Stimulated activated naive CD8-positive, alpha-beta T cell treated with anti-CD3 and anti-CD28 coated beads, Interleukin-15, Interleukin-2, amounts not matched to agents 100 ng/mL and 50 ng/mL, for 24 hours (primary cell): ENCODE measurements around the gene SOCS6.
"Not testable (repeated sequence)": the region's sequence is repeated elsewhere in the genome, so short reads cannot be mapped to it uniquely, and the experiment has no call there.

Experiments
- H3K27ac Mint-ChIP-seq: one replicate; pipeline ENCODE4 v1.8.0; 2021; ENCODE audit warnings: mild to moderate bottlenecking, mixed read lengths
- H3K27me3 Mint-ChIP-seq: one replicate; pipeline ENCODE4 v1.8.0; 2021; ENCODE audit warnings: mixed read lengths
- H3K36me3 Mint-ChIP-seq: one replicate; pipeline ENCODE4 v1.8.0; 2021; ENCODE audit warnings: low read depth, mixed read lengths
- H3K4me1 Mint-ChIP-seq: one replicate; pipeline ENCODE4 v1.8.0; 2021; ENCODE audit warnings: low read depth, mixed read lengths
- H3K4me3 Mint-ChIP-seq: one replicate; pipeline ENCODE4 v1.8.0; 2021; ENCODE audit warnings: mild to moderate bottlenecking, mixed read lengths
- H3K9me3 Mint-ChIP-seq: one replicate; pipeline ENCODE4 v1.8.0; 2021; ENCODE audit warnings: mixed read lengths

The SOCS6 gene

DNA sequence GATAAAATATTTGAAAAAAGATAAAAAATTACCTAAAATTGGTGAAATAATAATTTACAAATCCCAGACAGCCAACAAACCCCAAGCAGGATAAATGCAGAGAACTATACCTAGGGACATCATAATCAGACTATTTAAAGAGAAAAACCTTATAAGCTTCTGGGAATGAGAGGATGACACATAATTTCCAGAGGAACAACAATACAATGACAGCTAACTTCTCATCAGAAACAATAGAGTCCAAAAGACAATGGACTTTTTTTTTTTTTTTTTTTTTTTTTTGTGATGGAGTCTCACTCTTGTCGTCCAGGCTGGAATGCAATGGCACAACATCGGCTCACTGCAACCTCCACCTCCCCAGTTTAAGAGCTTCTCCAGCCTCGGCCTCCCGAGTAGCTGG lies 65.2 kb downstream of the SOCS6 start:
- no peaks in the 10 kb centered on the region for H3K4me1 Mint-ChIP-seq
- peaks cover 9% of the 10 kb centered on the region for H3K9me3 Mint-ChIP-seq
- no peak overlapping the region for H3K4me3 Mint-ChIP-seq
- H3K27me3 Mint-ChIP-seq: no peaks in the 10 kb centered on the region
- no peak overlapping the region for H3K27ac Mint-ChIP-seq
- H3K36me3 Mint-ChIP-seq: no peaks in the 10 kb centered on the region

DNA sequence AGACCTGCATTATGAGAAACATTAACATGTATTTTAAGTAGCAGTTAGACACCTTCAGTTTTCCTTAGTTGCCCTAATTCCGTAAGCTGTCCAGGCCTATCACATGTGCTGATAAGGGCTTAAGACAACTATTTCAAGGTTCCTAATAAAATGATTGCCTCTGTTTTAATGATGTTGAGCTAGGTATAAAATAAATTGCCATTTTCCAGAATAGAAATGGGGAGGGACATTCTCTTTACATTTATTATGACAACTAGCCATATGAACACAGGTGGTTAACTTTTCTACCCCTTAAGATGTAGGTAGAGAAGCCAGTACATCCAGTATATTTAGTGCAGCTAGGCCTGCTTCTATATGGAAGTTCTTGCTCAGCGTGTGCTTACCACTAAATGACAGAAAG lies 65.9 kb downstream of the SOCS6 start:
- Mint-ChIP-seq H3K36me3 (no peaks in the 10 kb centered on the region), H3K27ac (no peak overlapping the region), H3K4me1 (no peaks in the 10 kb centered on the region), H3K4me3 (no peak overlapping the region), H3K9me3 (peaks cover 10% of the 10 kb centered on the region), H3K27me3 (no peaks in the 10 kb centered on the region)

DNA sequence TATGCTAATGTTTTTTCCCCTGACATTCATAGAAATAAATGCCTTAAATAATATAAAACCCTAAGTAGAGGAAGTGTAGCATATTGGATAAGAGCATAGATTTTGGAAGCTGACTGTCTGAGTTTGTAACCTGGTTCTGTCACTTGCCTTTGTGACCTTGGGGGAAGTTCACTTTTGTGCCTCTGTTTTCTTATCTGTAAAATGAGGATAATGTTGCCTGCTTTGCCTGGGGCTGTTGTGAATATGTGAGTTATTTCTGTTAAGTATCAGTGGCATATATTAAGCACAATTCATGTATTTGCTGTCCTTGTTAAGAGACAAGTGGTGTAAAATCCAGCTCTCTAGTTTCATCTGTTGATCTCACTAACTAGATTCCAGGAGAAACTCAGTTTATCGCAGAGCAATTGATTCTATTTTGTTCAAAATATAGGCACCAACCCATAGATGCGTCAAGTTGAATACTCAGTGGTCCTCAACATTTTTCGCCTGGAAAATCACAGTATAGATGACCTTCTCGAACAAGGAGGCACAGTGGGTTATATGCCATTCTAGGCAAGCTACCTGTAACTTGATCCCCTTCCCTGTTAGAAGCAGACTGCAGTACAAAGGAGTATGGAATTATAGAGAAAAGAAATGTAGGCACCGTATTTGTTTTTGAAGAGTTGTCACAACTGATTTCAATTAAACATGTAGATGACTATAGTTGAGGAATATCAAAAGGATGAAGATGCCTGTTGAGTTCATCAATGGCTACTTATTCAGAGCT lies 67.0 kb downstream of the SOCS6 start:
- Mint-ChIP-seq H3K4me3 (no peak overlapping the region), H3K36me3 (no peaks in the 10 kb centered on the region), H3K9me3 (peaks cover 10% of the 10 kb centered on the region), H3K4me1 (no peaks in the 10 kb centered on the region), H3K27ac (no peak overlapping the region), H3K27me3 (no peaks in the 10 kb centered on the region)

DNA sequence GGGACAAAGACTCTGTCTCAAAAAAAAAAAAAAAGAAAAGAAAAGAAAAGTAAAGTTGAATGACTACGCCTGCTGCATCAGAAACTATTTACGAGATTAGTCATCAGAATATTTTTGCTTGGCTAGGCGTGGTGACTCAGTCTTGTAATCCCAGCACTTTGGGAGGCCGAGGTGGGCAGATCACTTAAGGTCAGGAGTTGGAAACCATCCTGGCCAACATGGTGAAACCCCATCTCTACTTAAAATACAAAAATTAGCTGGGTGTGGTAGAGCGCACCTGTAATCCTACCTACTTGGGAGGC lies 69.2 kb downstream of the SOCS6 start:
- H3K4me3 Mint-ChIP-seq: not testable (repeated sequence)

DNA sequence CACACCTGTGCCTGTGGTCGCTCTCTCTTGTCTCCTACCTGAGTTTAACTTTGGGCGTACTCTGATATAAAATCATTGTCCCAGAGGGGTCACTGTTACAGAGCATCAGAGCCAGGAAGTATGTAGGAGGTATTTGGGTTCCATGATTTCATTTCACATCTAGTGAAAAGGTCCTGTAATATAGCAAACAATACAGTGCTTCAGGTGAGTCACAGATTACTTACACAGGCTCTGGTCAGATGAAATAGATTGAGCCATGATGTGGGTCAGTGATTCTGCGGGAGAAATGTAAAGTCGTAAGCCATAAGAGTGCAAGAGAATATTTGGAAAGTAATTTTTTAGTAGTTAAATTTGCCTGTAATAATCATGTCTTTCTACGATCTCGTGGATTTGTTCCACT lies 70.2 kb downstream of the SOCS6 start:
- no peaks in the 10 kb centered on the region for H3K27me3 Mint-ChIP-seq
- peaks cover 4% of the 10 kb centered on the region for H3K9me3 Mint-ChIP-seq
- H3K36me3 Mint-ChIP-seq: no peaks in the 10 kb centered on the region
- no peaks in the 10 kb centered on the region for H3K4me1 Mint-ChIP-seq
- H3K4me3 Mint-ChIP-seq: no peak overlapping the region
- H3K27ac Mint-ChIP-seq: no peak overlapping the region

More for the DNA sequence above, 69.2 kb downstream of the SOCS6 start:
- H3K27me3 Mint-ChIP-seq, H3K36me3 Mint-ChIP-seq, H3K4me1 Mint-ChIP-seq, H3K9me3 Mint-ChIP-seq, H3K27ac Mint-ChIP-seq: not testable (repeated sequence)

DNA sequence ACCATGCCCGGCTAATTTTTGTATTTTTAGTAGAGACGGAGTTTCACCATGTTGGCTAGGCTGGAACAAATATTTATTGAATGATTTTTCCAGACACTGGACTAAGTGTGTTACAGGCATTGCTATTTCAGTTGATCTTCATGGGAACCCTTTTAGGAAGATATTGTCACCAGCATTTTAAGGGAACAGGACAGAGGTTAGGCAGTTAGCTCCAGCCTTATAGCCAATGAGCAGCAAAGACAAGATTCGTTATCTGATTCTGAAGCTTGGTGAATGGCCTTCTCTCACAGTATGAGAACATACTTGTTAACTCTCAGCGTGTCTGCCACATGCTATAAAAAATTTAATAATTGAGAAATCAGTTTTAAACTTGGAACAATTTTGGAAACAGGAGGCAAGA lies 73.4 kb downstream of the SOCS6 start:
- H3K4me1 Mint-ChIP-seq: no peaks in the 10 kb centered on the region
- H3K36me3 Mint-ChIP-seq: no peaks in the 10 kb centered on the region
- peaks cover 4% of the 10 kb centered on the region for H3K9me3 Mint-ChIP-seq
- no peak overlapping the region for H3K27ac Mint-ChIP-seq
- no peak overlapping the region for H3K4me3 Mint-ChIP-seq
- no peaks in the 10 kb centered on the region for H3K27me3 Mint-ChIP-seq

DNA sequence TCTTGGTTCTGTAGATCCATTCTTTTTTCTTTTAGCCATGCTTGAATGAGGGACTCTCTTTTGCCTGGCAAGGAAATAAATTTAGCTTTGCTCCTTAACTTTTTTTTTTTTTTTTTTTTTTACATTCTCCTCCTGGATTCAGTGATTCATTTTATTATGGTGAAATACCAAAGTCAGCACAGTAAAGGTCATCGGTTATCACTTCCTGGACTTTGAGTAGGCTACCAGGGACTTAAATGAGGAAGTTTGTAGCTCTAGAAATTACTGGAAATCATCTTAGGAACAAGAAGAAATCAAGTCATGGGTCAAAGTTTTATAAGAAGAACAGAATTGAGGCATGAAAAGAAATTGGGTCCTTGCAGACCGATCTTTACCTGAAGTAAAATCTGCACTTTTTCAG lies 75.0 kb downstream of the SOCS6 start:
- Mint-ChIP-seq H3K27me3 (peaks cover 1% of the 10 kb centered on the region), H3K36me3 (no peaks in the 10 kb centered on the region), H3K9me3 (peaks cover 3% of the 10 kb centered on the region), H3K27ac (no peak overlapping the region), H3K4me1 (no peaks in the 10 kb centered on the region), H3K4me3 (no peak overlapping the region)

DNA sequence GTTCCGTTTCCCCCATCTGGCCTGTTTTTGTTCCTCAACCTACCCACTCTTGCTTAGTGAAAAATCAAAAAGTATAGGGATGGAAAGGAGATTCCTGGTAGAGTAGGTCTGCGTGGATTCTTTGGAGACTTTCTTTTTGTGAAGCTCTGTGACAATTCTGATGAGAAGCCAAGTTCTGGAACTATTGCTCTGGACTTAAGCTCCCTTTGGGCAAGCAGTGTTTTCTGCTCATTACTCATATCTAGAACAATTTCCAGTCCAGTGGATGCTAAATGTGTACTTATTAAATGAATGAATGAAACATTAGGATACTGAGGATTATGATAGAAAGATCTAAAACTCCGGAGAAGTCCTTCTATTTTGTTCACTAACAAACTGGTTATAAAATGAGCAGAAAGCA lies 76.5 kb downstream of the SOCS6 start:
- Mint-ChIP-seq H3K4me3 (no peak overlapping the region), H3K4me1 (no peaks in the 10 kb centered on the region), H3K27ac (no peak overlapping the region), H3K27me3 (peaks cover 7% of the 10 kb centered on the region), H3K36me3 (no peaks in the 10 kb centered on the region), H3K9me3 (no peaks in the 10 kb centered on the region)

DNA sequence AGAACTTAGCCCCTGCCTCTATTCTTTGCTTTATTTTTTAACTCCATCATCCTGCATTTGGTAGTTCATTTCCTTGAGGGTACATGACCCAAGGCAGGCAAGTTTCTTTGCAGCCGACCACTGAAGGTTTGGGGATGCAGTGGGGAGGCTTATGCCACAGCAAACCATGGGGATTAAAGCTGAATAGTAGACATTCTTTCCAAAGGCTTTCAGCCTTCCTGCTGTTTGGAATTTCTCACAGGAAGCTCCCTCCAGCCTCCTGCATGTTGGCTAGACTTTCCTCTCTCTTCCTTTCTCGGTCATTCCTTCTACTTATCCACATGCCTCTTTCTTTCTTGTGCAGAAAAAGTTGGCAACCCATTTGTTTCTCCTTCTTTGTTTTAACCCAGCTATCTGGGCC lies 77.3 kb downstream of the SOCS6 start:
- Mint-ChIP-seq H3K27me3 (peaks cover 8% of the 10 kb centered on the region), H3K4me1 (no peaks in the 10 kb centered on the region), H3K27ac (no peak overlapping the region), H3K4me3 (no peak overlapping the region), H3K36me3 (no peaks in the 10 kb centered on the region), H3K9me3 (no peaks in the 10 kb centered on the region)

DNA sequence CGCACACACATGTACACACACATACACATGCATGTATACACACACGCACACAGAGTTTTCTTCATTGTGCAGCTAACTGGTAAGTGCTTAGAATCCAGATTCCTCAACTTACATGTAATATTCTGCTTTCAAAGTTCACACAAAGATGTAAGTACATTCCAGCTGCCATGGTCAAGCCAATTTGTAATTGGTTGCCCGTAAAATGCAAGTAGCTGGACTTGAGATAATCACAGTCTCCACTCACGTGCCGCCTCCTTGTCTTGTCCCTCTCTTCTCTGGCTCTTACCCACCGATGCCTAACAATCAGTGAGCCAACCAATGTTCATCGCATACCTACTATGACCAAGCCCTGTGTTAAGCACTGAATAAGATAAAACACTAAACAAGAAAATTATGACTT lies 77.8 kb downstream of the SOCS6 start:
- no peaks in the 10 kb centered on the region for H3K36me3 Mint-ChIP-seq
- H3K9me3 Mint-ChIP-seq: no peaks in the 10 kb centered on the region
- no peak overlapping the region for H3K4me3 Mint-ChIP-seq
- H3K27me3 Mint-ChIP-seq: peaks cover 10% of the 10 kb centered on the region
- no peaks in the 10 kb centered on the region for H3K4me1 Mint-ChIP-seq
- no peak overlapping the region for H3K27ac Mint-ChIP-seq

DNA sequence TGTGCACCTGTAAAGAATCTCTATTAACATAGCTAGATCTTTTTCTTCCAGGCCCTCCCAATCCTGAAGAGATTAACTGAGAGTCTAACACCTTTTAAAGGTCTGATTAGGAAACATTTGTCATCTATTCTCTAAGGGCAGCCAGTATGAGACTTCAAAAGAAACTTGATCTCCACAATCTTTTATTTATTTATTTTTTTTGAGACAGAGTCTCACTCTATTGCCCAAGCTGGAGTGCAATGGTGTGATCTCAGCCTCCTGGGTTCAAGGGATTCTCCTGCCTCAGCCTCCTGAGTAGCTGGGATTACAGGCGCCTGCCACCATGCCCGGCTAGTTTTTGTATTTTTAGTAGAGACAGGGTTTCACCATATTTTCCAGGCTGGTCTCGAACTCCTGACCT lies 78.5 kb downstream of the SOCS6 start:
- H3K27ac Mint-ChIP-seq, H3K36me3 Mint-ChIP-seq, H3K9me3 Mint-ChIP-seq, H3K4me1 Mint-ChIP-seq, H3K4me3 Mint-ChIP-seq: not testable (repeated sequence)
- H3K27me3 Mint-ChIP-seq: peaks cover 10% of the 10 kb centered on the region

DNA sequence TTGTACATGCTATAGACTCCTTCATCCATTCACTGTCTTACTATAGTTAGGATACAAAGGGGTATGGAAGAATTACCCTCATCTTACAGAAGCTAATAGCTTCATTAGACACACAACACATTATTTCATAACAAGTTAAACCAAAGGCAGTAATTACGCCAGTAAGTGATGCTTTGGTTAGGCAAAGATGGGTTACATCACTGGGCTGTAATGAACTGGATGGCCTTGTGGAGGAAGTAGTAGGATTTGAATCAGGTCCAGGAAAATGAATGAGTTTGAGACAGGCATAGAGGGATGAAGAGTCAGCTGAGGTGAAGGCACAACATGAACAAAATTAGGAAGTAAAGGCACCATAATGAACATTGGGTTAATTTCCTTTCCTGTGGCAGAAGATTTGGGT lies 80.1 kb downstream of the SOCS6 start:
- Mint-ChIP-seq H3K4me1 (no peaks in the 10 kb centered on the region), H3K27me3 (peaks cover 10% of the 10 kb centered on the region), H3K4me3 (no peak overlapping the region), H3K36me3 (no peaks in the 10 kb centered on the region), H3K9me3 (no peaks in the 10 kb centered on the region), H3K27ac (no peak overlapping the region)

DNA sequence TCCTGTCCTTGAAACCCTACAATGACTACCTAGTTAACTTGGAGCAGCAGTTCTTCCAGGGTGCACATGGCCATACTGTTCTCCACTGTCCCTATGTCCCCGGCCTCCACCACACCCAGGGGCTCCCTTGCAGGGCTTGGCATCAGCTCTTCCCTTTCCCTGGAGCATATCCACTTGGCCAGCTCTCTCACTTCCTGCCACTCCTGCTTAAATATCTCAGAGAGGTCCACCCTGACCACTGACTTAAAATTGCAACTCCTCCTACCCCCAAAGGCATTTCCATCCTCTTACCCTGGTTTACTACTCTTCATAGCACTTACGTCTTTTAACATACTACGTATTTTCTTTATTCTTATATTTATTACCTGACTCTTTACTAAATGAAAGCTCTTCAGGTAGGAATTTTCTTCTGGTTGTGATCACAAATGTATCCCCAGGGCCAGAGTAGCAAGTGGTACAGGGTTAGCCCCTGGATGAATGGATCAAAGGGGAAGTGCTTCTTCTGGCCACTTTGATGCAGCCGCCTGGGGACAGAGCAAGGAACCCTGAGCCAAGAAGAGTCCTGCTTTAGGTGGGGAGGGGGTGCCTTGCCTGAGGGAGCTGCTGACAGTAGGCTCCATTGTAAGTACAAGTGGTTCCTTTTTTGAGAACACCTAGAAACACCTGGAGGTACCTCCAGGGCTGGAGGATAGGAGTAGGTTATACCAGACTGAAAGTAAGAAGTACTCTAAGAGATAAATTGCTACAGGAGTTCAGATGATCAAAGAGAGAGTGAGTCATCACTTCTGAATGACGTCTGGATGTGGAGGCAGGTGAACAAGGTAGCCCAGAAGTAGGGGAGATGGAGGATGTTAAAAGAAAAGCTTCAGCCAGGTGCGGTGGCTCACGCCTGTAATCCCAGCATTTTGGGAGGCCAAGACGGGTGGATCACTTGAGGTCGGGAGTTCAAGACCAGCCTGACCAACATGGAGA lies 82.2 kb downstream of the SOCS6 start:
- no peak overlapping the region for H3K4me3 Mint-ChIP-seq
- no peak overlapping the region for H3K27ac Mint-ChIP-seq
- H3K27me3 Mint-ChIP-seq: peaks cover 10% of the 10 kb centered on the region
- H3K36me3 Mint-ChIP-seq: no peaks in the 10 kb centered on the region
- H3K9me3 Mint-ChIP-seq: no peaks in the 10 kb centered on the region
- H3K4me1 Mint-ChIP-seq: no peaks in the 10 kb centered on the region

DNA sequence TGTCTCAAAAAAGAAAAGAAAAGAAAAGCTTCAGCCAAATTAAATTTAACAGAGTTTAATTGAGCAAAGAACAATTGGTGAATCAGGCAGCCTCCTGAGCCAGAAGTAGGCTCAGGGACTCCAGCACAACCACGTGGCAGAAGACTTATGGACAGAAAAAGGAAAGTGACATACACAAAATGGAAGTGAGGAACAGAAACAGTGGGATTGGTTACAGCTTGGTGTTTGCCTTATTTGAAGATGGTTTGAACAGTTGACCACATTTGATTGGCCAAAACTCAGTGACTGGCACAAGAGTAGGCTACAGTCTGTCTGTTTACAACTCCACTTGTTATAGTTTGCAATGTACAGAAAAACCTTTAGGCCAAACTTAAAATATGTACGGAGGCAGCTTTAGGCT lies 83.1 kb downstream of the SOCS6 start:
- H3K36me3 Mint-ChIP-seq: no peaks in the 10 kb centered on the region
- H3K4me1 Mint-ChIP-seq: no peaks in the 10 kb centered on the region
- H3K27ac Mint-ChIP-seq: no peak overlapping the region
- peaks cover 10% of the 10 kb centered on the region for H3K27me3 Mint-ChIP-seq
- H3K4me3 Mint-ChIP-seq: no peak overlapping the region
- H3K9me3 Mint-ChIP-seq: no peaks in the 10 kb centered on the region

DNA sequence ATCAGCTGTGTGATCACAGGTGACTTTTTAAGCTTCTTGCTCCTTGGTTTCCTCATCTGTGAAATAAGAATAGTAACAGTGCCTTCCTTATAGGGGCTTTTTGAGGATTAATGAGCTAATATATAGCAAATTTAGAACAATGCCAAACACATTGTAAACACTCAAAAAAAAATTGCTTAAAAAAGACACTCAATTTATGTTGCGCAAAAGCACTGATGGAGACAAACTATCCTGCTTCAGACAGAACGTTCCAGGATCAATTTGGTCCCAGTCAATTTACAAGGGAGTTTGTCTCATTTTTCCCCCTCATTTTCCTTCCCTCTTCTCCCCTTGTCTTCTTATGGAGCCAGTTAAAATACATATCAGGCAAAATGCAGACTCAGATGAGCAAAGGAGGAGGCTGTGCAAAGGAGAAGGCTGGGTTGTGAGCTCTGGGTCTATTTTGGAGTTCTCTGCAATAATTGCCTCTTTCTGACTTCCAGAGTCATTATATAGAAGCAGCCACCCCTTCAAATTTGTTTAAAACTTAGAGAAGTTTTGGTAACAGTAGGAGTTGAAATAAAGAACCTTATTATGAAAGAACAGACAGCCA lies 83.7 kb downstream of the SOCS6 start:
- no peaks in the 10 kb centered on the region for H3K4me1 Mint-ChIP-seq
- no peak overlapping the region for H3K4me3 Mint-ChIP-seq
- no peak overlapping the region for H3K27ac Mint-ChIP-seq
- no peaks in the 10 kb centered on the region for H3K9me3 Mint-ChIP-seq
- H3K36me3 Mint-ChIP-seq: no peaks in the 10 kb centered on the region
- H3K27me3 Mint-ChIP-seq: peaks cover 10% of the 10 kb centered on the region
